Bronchial epithelial cell (primary cell): ENCODE data around the gene JCAD. TPM values are rescaled to one million over a fixed set of nuclear protein-coding genes. Genes with fewer than 3 reads are reported as not detected.

ENCODE experiments used
- DNase-seq: peaks from one replicate; pipeline ENCODE4 v3.0.0-alpha.2; 2010; ENCODE audit warnings: low read depth
- FAIRE-seq: peaks from 2 replicates; lab custom pipeline; 2011; peaks lifted over from hg19 to GRCh38; lab: Jason Lieb, UNC
- H3K27me3 ChIP-seq: 2 replicates; pipeline ENCODE4 v1.5.1; 2011; ENCODE audit warnings: low read length; ENCODE audit not compliant: control insufficient read depth, insufficient read depth
- H3K36me3 ChIP-seq: 2 replicates; pipeline ENCODE4 v1.5.1; 2011; ENCODE audit warnings: low read length; ENCODE audit not compliant: control insufficient read depth, insufficient read depth
- H3K4me3 ChIP-seq: 2 replicates; pipeline ENCODE4 v1.5.1; 2011; ENCODE audit warnings: mild to moderate bottlenecking, low read depth, low read length, control low read depth
- total RNA-seq: library from RNA; depleted of rRNA; stranded (reverse); fragments of >200 nt; gene quantifications from 2 replicates; pipeline ENCODE4 v1.2.1, GENCODE V29; 2014
- TF ChIP-seq, protein P1 (sequence below): IDR thresholded peaks from 2 replicates; pipeline ENCODE4 v1.5.1; 2011; ENCODE audit warnings: mild to moderate bottlenecking, moderate library complexity, low read length, control low read depth, inconsistent platforms; ENCODE audit not compliant: insufficient read depth, severe bottlenecking

JCAD gene
- total RNA-seq, 1 donor from 2014 or later, result under 0.01 TPM

DNA sequence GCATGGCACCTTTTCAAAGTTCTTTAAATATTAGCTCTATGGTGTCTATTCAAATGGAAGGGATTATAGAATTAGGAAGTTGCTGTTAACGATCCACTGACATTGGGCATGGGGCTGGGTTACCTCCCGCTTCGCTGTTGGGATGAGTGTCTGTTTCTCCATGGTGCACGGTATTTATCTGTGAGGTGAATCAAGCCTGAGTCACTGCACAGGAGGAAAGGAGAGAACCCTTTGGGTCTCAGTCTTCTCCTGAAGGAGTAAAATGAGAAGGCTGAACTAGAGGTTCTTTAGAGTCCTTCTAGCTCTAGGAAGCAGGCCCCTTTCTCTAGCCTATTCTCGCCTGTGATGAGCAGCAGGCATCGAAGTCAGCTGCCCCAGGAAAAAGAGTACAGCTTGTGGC, 7.3 kb downstream of the JCAD start:
- DNase-seq, result peak; percentile 71
- H3K27me3 ChIP-seq, result peaks cover 4% of the 10 kb centered on the region
- no peaks in the 10 kb centered on the region for H3K36me3 ChIP-seq
- no peak for FAIRE-seq
- TF ChIP-seq, protein P1, sequence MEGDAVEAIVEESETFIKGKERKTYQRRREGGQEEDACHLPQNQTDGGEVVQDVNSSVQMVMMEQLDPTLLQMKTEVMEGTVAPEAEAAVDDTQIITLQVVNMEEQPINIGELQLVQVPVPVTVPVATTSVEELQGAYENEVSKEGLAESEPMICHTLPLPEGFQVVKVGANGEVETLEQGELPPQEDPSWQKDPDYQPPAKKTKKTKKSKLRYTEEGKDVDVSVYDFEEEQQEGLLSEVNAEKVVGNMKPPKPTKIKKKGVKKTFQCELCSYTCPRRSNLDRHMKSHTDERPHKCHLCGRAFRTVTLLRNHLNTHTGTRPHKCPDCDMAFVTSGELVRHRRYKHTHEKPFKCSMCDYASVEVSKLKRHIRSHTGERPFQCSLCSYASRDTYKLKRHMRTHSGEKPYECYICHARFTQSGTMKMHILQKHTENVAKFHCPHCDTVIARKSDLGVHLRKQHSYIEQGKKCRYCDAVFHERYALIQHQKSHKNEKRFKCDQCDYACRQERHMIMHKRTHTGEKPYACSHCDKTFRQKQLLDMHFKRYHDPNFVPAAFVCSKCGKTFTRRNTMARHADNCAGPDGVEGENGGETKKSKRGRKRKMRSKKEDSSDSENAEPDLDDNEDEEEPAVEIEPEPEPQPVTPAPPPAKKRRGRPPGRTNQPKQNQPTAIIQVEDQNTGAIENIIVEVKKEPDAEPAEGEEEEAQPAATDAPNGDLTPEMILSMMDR, result no peak
- H3K4me3 ChIP-seq, result no peak overlapping the region

DNA sequence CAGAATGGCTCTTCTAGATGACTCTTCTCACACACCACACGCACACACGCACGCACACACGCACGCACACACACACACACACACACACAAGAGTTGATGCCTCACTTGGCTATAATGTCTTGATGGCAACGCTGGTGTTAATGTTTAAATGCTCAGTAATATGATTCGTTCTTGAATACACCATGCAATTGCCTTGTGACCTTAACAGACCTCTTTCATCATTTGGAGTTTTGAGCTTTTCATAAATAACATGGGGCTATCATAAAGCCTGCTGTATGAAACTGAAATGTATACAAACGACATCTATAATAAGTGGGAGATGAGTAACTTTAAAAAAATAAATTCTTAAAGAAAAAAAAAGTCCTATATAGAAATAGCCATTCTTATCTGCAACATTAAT, 8.2 kb downstream of the JCAD start:
- TF ChIP-seq, protein P1, result no peak
- Histone ChIP-seq H3K4me3 (no peak overlapping the region), H3K36me3 (no peaks in the 10 kb centered on the region), H3K27me3 (peaks cover 4% of the 10 kb centered on the region)
- DNase-seq (no peak), FAIRE-seq (no peak)

DNA sequence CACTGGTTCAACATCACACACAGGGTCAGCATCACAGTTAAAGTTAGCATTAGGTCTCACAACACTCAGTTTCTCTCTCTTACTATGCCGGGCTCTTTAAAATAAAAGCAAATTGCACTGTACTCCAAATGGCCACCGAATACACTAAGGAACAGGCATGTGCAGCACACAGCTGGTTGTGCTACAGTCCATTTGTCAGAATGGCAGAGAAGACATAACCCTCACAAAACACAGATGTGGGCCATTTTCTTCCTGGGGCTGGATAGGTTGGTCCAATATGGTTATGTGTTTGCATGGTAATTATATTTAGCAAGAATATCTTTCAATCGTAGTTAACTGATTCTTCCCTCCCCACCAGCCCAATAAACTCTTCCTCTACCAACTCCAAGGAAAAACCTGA, 9.0 kb downstream of the JCAD start:
- Histone ChIP-seq H3K4me3 (no peak overlapping the region), H3K36me3 (no peaks in the 10 kb centered on the region), H3K27me3 (peaks cover 5% of the 10 kb centered on the region)
- no peak for FAIRE-seq
- TF ChIP-seq, protein P1, result no peak
- DNase-seq, result no peak

DNA sequence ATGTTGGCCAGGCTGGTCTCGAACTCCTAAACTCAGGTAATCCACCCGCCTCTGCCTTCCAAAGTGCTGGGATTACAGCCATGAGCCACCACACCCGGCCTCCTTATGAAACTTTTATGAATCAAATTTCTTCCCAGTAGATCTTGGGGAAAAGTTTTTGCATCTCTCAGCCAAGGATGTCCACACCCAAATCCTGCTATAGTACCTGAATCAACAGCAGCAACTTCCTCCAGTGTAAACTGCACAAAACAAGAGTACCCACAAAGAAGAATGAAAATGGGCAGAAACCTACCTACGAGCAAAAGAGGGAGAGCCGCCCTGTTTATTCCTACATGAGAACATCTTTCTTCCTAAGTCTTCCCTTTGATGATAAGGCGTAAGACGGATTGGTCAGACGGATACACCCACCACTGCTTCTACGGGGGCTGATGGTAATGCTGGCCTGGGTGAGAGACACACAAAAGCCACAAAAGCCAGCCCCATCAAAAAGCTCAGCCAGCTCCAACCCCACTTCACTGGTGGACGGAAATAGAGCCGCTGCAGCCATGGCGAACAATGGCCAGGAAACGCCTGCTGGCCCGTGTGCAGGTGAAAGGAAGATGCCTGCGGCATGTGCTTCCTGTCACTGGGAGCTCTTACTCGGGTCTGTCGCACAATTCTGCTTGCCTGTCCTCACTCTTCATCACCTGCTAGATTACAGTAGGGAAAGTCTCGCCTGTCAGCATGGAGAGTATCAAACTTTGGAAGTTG, 10.4 kb downstream of the JCAD start:
- no peak overlapping the region for H3K4me3 ChIP-seq
- FAIRE-seq, result no peak
- peaks cover 5% of the 10 kb centered on the region for H3K27me3 ChIP-seq
- H3K36me3 ChIP-seq, result no peaks in the 10 kb centered on the region
- no peak for DNase-seq
- TF ChIP-seq, protein P1, result no peak

DNA sequence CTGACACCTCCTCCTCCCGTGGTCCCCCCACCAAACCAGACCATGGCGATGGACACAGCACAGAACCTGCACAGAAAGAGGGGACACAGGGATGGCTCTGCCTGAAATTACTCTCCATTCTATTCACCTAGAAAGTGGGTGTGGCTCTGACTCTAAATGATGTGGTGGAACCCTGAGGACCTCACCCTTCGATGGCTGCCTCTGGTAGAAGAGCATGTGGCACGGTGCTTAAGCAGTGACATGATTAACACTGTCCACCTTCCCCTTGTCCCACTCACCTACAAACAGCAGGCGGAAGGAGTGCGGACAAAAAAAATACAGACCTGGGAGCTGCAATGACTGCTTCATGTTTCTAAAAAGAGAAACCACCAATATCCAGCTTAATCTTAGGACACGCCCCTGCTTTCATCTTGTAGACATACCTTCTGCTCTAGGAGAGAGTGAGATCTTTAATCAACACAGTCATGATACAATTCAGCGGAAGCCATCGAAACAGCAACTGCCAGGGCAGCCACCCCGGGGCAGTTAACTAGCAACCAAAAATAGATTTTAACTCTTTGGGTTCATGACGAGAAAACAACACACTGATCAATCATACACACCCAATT, 11.4 kb downstream of the JCAD start:
- no peak for DNase-seq
- no peaks in the 10 kb centered on the region for H3K36me3 ChIP-seq
- peaks cover 5% of the 10 kb centered on the region for H3K27me3 ChIP-seq
- no peak for FAIRE-seq
- TF ChIP-seq, protein P1, result no peak
- H3K4me3 ChIP-seq, result no peak overlapping the region
